HepG2 (cell line): ENCODE data around the gene UBE2S. TPM values are rescaled to one million over a fixed set of nuclear protein-coding genes. Genes with fewer than 3 reads are reported as not detected.

Experiments
- DMAP1 ChIP-seq: IDR thresholded peaks from 2 replicates; pipeline ENCODE4 v1.6.1; 2016
- ETV5 ChIP-seq: IDR thresholded peaks from 2 replicates; pipeline ENCODE4 v1.6.1; 2018; ENCODE audit warnings: missing biosample characterization, missing genetic modification reagents, inconsistent platforms, borderline replicate concordance
- FOXP1 ChIP-seq, 2 experiments: fragments of 450-650 bp in 1 of 2; IDR thresholded peaks; 2 replicates each; pipeline ENCODE4 v1.6.1; 2017 to 2018; ENCODE audit warnings: antibody characterized with exemption in 1 of 2
- HDAC1 ChIP-seq: sonication (generic); formaldehyde crosslinking; IDR thresholded peaks from 2 replicates; pipeline ENCODE4 v1.5.1; 2020; ENCODE audit warnings: mild to moderate bottlenecking, missing genetic modification reagents
- IKZF5 ChIP-seq: IDR thresholded peaks from 2 replicates; pipeline ENCODE4 v1.6.1; 2018; ENCODE audit warnings: missing genetic modification reagents, mild to moderate bottlenecking, missing compliant biosample characterization
- NFE2L1 ChIP-seq: sonication (generic); formaldehyde crosslinking; IDR thresholded peaks from 2 replicates; pipeline ENCODE4 v1.4.0; 2020; ENCODE audit warnings: missing genetic modification reagents, mild to moderate bottlenecking, borderline replicate concordance
- NRL ChIP-seq: sonication (generic); formaldehyde crosslinking; IDR thresholded peaks from 2 replicates; pipeline ENCODE4 v1.5.0; 2020; ENCODE audit warnings: missing genetic modification reagents, mild to moderate bottlenecking, moderate library complexity, borderline replicate concordance
- PHF21A ChIP-seq: sonication (generic); formaldehyde crosslinking; IDR thresholded peaks from 2 replicates; pipeline ENCODE4 v1.5.0; 2020; ENCODE audit warnings: mild to moderate bottlenecking, missing genetic modification reagents
- RXRB ChIP-seq: IDR thresholded peaks from 2 replicates; pipeline ENCODE4 v1.6.1; 2016; ENCODE audit warnings: borderline replicate concordance, missing genetic modification reagents, missing compliant biosample characterization
- SUZ12 ChIP-seq: fragments of 150-350 bp; IDR thresholded peaks from 2 replicates; pipeline ENCODE4 v1.6.1; 2014; ENCODE audit warnings: low read depth, low read length
- THYN1 ChIP-seq: sonication (generic); formaldehyde crosslinking; IDR thresholded peaks from 2 replicates; pipeline ENCODE4 v1.8.1; 2023; ENCODE audit warnings: low read depth, mild to moderate bottlenecking, moderate library complexity, missing genetic modification reagents, borderline replicate concordance
- TRIM24 ChIP-seq: sonication (generic); formaldehyde crosslinking; IDR thresholded peaks from 2 replicates; pipeline ENCODE4 v1.8.0; 2022; ENCODE audit warnings: mild to moderate bottlenecking, missing genetic modification reagents
- ZBTB38 ChIP-seq: sonication (generic); formaldehyde crosslinking; IDR thresholded peaks from 2 replicates; pipeline ENCODE4 v1.5.1; 2020; ENCODE audit warnings: mild to moderate bottlenecking, missing genetic modification reagents
- ZFP37 ChIP-seq: sonication (generic); formaldehyde crosslinking; IDR thresholded peaks from 2 replicates; pipeline ENCODE4 v1.4.0; 2020; ENCODE audit warnings: missing genetic modification reagents, borderline replicate concordance
- ZFY ChIP-seq: sonication (generic); formaldehyde crosslinking; IDR thresholded peaks from 2 replicates; pipeline ENCODE4 v1.4.0; 2020; ENCODE audit warnings: missing genetic modification reagents
- ZNF263 ChIP-seq: sonication (generic); formaldehyde crosslinking; IDR thresholded peaks from 2 replicates; pipeline ENCODE4 v1.4.0; 2020; ENCODE audit warnings: missing genetic modification reagents
- ZNF280B ChIP-seq: sonication (generic); formaldehyde crosslinking; IDR thresholded peaks from 2 replicates; pipeline ENCODE4 v1.5.0; 2020; ENCODE audit warnings: missing genetic modification reagents, mild to moderate bottlenecking, borderline replicate concordance
- ZNF460 ChIP-seq: sonication (generic); formaldehyde crosslinking; IDR thresholded peaks from 2 replicates; pipeline ENCODE4 v1.5.1; 2020; ENCODE audit warnings: missing genetic modification reagents, mild to moderate bottlenecking, borderline replicate concordance
- ZNF605 ChIP-seq: sonication (generic); formaldehyde crosslinking; IDR thresholded peaks from 2 replicates; pipeline ENCODE4 v1.8.0; 2022; ENCODE audit warnings: mild to moderate bottlenecking, missing genetic modification reagents
- ZNF652 ChIP-seq: IDR thresholded peaks from 2 replicates; pipeline ENCODE4 v1.6.1; 2016; ENCODE audit warnings: low read depth, borderline replicate concordance
- ZSCAN5A ChIP-seq: sonication (generic); formaldehyde crosslinking; IDR thresholded peaks from 2 replicates; pipeline ENCODE4 v1.8.0; 2022; ENCODE audit warnings: mild to moderate bottlenecking, missing genetic modification reagents, borderline replicate concordance
- polyA plus RNA-seq, 8 experiments: library from polyadenylated mRNA; depleted of rRNA in 3 of 8; stranded (reverse) in 7 of 8; unstranded in 1 of 8; fragments of >200 nt; fragmentation: Illumina TruSeq in 4 of 8; extraction: Trizol in 4 of 8; gene quantifications; 2 replicates each; pipeline versions ENCODE4 v1.2.1 to v1.2.3, GENCODE V29; 2011 to 2016; ENCODE audit warnings: low read depth in 4 of 8, missing spikeins in 1 of 8, mixed read lengths in 1 of 8; ENCODE audit not compliant: insufficient read depth in 1 of 8
- total RNA-seq, 5 experiments: library from RNA; depleted of rRNA; stranded (reverse); fragments of >200 nt; fragmentation: Illumina TruSeq; extraction: Trizol; gene quantifications; 2 replicates each; pipeline ENCODE4 v1.2.3, GENCODE V29; 2016; ENCODE audit warnings: low read depth in 1 of 5

The UBE2S gene
- total and polyA plus RNA-seq, 2 of the 13 experiments (the other 11 are each of a cell fraction or from before 2014, with no cell fraction given): 32.2 to 39.3 TPM

- TF ChIP-seq IKZF5 (CRISPR knock-in tag) (peak; percentile 13; the same call in 1 of the 2 replicates), ETV5 (peak; percentile 29; the same call in 1 of the 2 replicates), PHF21A (CRISPR knock-in tag) (peak; percentile 83; the same call in 1 of the 2 replicates), ZFY (CRISPR knock-in tag) (peak; percentile 53; the same call in 1 of the 2 replicates), NFE2L1 (no peak), SUZ12 (no peak), ZBTB38 (CRISPR knock-in tag) (peak; percentile 51; the same call in 1 of the 2 replicates), ZNF652 (CRISPR knock-in tag) (0 out of 2 replicates have a peak, but pooled peaks have one; percentile 6), ZFP37 (CRISPR knock-in tag) (no peak), ZNF263 (no peak), ZNF280B (no peak), FOXP1 (IDR thresholded peaks at IDR 0.05) (no peak), FOXP1 (CRISPR knock-in tag; IDR thresholded peaks at IDR 0.05) (no peak), HDAC1 (CRISPR knock-in tag) (no peak), NRL (CRISPR knock-in tag) (0 out of 2 replicates have a peak, but pooled peaks have one; percentile 32), ZNF605 (CRISPR knock-in tag) (peak; percentile 52; the same call in 1 of the 2 replicates), THYN1 (no peak), TRIM24 (no peak), RXRB (no peak), DMAP1 (CRISPR knock-in tag) (peak; percentile 61; the same call in 1 of the 2 replicates), ZNF460 (no peak), ZSCAN5A (CRISPR knock-in tag) (0 out of 2 replicates have a peak, but pooled peaks have one; percentile 30)
Measured at GRCh38 chr19:55384920-55385723, 22.5 kb downstream of the UBE2S start (continued).
